K562 (cell line): ENCODE measurements around the gene RNASE13.

Experiments
- MTA2 ChIP-seq: fragments of 450-650 bp; IDR thresholded peaks from 2 replicates; pipeline ENCODE4 v1.6.1; 2016; ENCODE audit warnings: low read depth
- ZEB2 ChIP-seq: fragments of 450-650 bp; IDR thresholded peaks from 2 replicates; pipeline ENCODE4 v1.6.1; 2016
- TF ChIP-seq, protein P1 (sequence below): fragments of 450-650 bp; IDR thresholded peaks from 2 replicates; pipeline ENCODE4 v1.6.1; 2017; ENCODE audit warnings: antibody characterized with exemption, mild to moderate bottlenecking
- TF ChIP-seq, protein P2 (sequence below): sonication (generic); formaldehyde crosslinking; IDR thresholded peaks from 2 replicates; pipeline ENCODE4 v1.8.1; 2022; ENCODE audit warnings: missing genetic modification reagents

DNA sequence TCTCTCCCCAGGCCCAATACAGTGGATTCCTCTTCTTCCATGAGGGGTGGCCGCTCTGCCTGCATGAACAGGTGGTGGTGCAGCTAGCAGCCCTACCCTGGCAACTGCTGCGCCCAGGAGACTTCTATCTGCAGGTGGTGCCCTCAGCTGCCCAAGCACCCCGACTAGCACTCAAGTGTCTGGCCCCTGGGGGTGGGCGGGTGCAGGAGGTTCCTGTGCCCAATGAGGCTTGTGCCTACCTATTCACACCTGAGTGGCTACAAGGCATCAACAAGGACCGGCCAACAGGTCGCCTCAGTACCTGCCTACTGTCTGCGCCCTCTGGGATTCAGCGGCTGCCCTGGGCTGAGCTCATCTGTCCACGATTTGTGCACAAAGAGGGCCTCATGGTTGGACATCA, 39.3 kb upstream of the RNASE13 start:
- TF ChIP-seq MTA2: no peak
- TF ChIP-seq, protein P1, sequence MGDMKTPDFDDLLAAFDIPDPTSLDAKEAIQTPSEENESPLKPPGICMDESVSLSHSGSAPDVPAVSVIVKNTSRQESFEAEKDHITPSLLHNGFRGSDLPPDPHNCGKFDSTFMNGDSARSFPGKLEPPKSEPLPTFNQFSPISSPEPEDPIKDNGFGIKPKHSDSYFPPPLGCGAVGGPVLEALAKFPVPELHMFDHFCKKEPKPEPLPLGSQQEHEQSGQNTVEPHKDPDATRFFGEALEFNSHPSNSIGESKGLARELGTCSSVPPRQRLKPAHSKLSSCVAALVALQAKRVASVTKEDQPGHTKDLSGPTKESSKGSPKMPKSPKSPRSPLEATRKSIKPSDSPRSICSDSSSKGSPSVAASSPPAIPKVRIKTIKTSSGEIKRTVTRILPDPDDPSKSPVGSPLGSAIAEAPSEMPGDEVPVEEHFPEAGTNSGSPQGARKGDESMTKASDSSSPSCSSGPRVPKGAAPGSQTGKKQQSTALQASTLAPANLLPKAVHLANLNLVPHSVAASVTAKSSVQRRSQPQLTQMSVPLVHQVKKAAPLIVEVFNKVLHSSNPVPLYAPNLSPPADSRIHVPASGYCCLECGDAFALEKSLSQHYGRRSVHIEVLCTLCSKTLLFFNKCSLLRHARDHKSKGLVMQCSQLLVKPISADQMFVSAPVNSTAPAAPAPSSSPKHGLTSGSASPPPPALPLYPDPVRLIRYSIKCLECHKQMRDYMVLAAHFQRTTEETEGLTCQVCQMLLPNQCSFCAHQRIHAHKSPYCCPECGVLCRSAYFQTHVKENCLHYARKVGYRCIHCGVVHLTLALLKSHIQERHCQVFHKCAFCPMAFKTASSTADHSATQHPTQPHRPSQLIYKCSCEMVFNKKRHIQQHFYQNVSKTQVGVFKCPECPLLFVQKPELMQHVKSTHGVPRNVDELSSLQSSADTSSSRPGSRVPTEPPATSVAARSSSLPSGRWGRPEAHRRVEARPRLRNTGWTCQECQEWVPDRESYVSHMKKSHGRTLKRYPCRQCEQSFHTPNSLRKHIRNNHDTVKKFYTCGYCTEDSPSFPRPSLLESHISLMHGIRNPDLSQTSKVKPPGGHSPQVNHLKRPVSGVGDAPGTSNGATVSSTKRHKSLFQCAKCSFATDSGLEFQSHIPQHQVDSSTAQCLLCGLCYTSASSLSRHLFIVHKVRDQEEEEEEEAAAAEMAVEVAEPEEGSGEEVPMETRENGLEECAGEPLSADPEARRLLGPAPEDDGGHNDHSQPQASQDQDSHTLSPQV: no peak
- no peak for TF ChIP-seq ZEB2
- TF ChIP-seq, protein P2, sequence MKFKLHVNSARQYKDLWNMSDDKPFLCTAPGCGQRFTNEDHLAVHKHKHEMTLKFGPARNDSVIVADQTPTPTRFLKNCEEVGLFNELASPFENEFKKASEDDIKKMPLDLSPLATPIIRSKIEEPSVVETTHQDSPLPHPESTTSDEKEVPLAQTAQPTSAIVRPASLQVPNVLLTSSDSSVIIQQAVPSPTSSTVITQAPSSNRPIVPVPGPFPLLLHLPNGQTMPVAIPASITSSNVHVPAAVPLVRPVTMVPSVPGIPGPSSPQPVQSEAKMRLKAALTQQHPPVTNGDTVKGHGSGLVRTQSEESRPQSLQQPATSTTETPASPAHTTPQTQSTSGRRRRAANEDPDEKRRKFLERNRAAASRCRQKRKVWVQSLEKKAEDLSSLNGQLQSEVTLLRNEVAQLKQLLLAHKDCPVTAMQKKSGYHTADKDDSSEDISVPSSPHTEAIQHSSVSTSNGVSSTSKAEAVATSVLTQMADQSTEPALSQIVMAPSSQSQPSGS: no peak
